ENCODE data around the gene DMTF1. TPM values are rescaled to one million over a fixed set of nuclear protein-coding genes. Genes with fewer than 3 reads are reported as not detected.

DMTF1 gene
- total and polyA plus RNA-seq, 2 of the 8 experiments (the other 6 are each of a cell fraction or from before 2014, with no cell fraction given), result 86.0 to 115 TPM

GRCh38 chr7:87131771-87132170 is 20.5 kb upstream of the DMTF1 start:
- Histone ChIP-seq H4K91ac (replicated peaks; ENCODE audit: insufficient read length, low read length) (no peak overlapping the region), H3K4me3 (ENCODE audit: extremely low read depth in 1 of 4, insufficient read depth in 2 of 4, low read depth in 3 of 4, low read length in 4 of 4) (no peak overlapping the region), H3K14ac (ENCODE audit: insufficient read length) (no peak overlapping the region), H2BK120ac (replicated peaks; ENCODE audit: low read depth, low read length) (no peak overlapping the region), H3K56ac (replicated peaks; ENCODE audit: insufficient read length, low read depth, low read length) (no peak overlapping the region), H3K9ac (replicated peaks in 1 of 4; ENCODE audit: extremely low read depth in 1 of 4, low read depth in 3 of 4, low read length in 3 of 4) (no peak overlapping the region), H2BK5ac (ENCODE audit: low read depth, low read length) (no peak overlapping the region), H2AFZ (ENCODE audit: low read length) (no peak overlapping the region), H3K36me3 (ENCODE audit: control insufficient read depth in 2 of 4, insufficient read depth in 4 of 4, low read length in 3 of 4) (no peaks in the 10 kb centered on the region), H3K9me3 (ENCODE audit: insufficient read depth in 2 of 2, low read depth in 1 of 2, low read length in 1 of 2) (no peaks in the 10 kb centered on the region), H4K5ac (ENCODE audit: insufficient read length, low read depth, low read length) (no peak overlapping the region), H3K4me2 (ENCODE audit: insufficient read depth in 1 of 2, low read depth in 2 of 2, low read length in 2 of 2) (no peak overlapping the region), H3K4me1 (replicated peaks in 1 of 4; ENCODE audit: control insufficient read depth in 3 of 4, insufficient read depth in 4 of 4, low read length in 3 of 4) (peaks cover 1 to 14% (median 9%) of the 10 kb centered on the region in 4 experiments; a peak in 6 of 7 replicates), H3K79me1 (ENCODE audit: low read depth, low read length) (no peaks in the 10 kb centered on the region), H4K20me1 (replicated peaks in 1 of 2; ENCODE audit: control insufficient read depth in 1 of 2, insufficient read depth in 2 of 2, low read length in 2 of 2) (no peaks in the 10 kb centered on the region), H3K27me3 (replicated peaks in 1 of 4; ENCODE audit: control insufficient read depth in 3 of 4, extremely low read depth in 1 of 4, insufficient read depth in 3 of 4, low read length in 3 of 4) (no peaks in the 10 kb centered on the region), H2BK12ac (ENCODE audit: low read depth, low read length) (no peak overlapping the region), H4K8ac (ENCODE audit: extremely low read depth, insufficient read depth, low read length) (no peak overlapping the region), H2AK5ac (ENCODE audit: low read depth, low read length) (no peak overlapping the region), H3K18ac (ENCODE audit: extremely low read depth, low read length) (no peak overlapping the region), H3K4ac (replicated peaks; ENCODE audit: insufficient read length, low read depth, low read length) (no peak overlapping the region), H3K23ac (ENCODE audit: insufficient read length) (no peak overlapping the region), H2BK15ac (ENCODE audit: low read length) (no peak overlapping the region), H3K27ac (ENCODE audit: low read depth, low read length) (no peak overlapping the region), H3K23me2 (ENCODE audit: low read depth, low read length) (no peaks in the 10 kb centered on the region), H3K79me2 (ENCODE audit: control insufficient read depth in 1 of 2, insufficient read depth in 2 of 2, low read length in 2 of 2) (no peaks in the 10 kb centered on the region), H2BK20ac (ENCODE audit: low read length) (no peak overlapping the region)
- FAIRE-seq (no peak), DNase-seq (ENCODE audit: low read depth in 1 of 2, low spot score in 2 of 2) (no peak)
- ChIA-PET CTCF (ENCODE audit: partially characterized antibody) (interaction anchor here (6.8 kb wide), 1 partner anchor 16 kb away, joined by 58 read pairs; no protein-coding TSS in a partner anchor), POLR2A (ENCODE audit: partially characterized antibody) (no interaction called here)
- WGBS, 2 experiments (ENCODE audit: extremely low coverage in 1 of 2, insufficient coverage in 1 of 2, insufficient read length in 1 of 2, insufficient replicate concordance in 2 of 2, low coverage in 1 of 2, low lambda C conversion rate in 2 of 2, missing lambda C conversion rate in 1 of 2), result 86% methylated on average over 3 of the region's 3 CpGs; no CpG with 5 or more reads in 1 of the 2 experiments
- TF ChIP-seq KDM5A (IDR thresholded peaks at IDR 0.05; ENCODE audit: low read length) (no peak), CHD2 (IDR thresholded peaks at IDR 0.05; ENCODE audit: low read length) (no peak), BCL11A (IDR thresholded peaks at IDR 0.05; ENCODE audit: low read depth in 2 of 2, low read length in 2 of 2) (no peak), RXRA (IDR thresholded peaks at IDR 0.05; ENCODE audit: insufficient read depth, low read depth, low read length) (no peak), NANOG (IDR thresholded peaks at IDR 0.05; ENCODE audit: insufficient read depth, low read depth, low read length, poor library complexity, severe bottlenecking) (no peak), RNF2 (IDR thresholded peaks at IDR 0.05; ENCODE audit: borderline replicate concordance, low read depth, low read length, missing control alignments, poor library complexity, severe bottlenecking) (no peak), NRF1 (IDR thresholded peaks at IDR 0.05; ENCODE audit: low read depth, low read length) (no peak), SIN3A (conservative IDR thresholded peaks at IDR 0.05 in 1 of 2, IDR thresholded peaks at IDR 0.05 in 1 of 2; ENCODE audit: low read depth in 1 of 2, low read length in 2 of 2) (no peak), KDM4A (IDR thresholded peaks at IDR 0.05; ENCODE audit: low read depth, low read length, severe bottlenecking) (no peak), RAD21 (IDR thresholded peaks at IDR 0.05 in 1 of 2, conservative IDR thresholded peaks at IDR 0.05 in 1 of 2; ENCODE audit: low read depth in 2 of 2, low read length in 2 of 2) (no peak), HDAC6 (IDR thresholded peaks at IDR 0.05; ENCODE audit: low read depth, low read length) (no peak), ASH2L (IDR thresholded peaks at IDR 0.05; ENCODE audit: low read length) (no peak), SIRT6 (IDR thresholded peaks at IDR 0.05; ENCODE audit: low read length) (no peak), SAP30 (IDR thresholded peaks at IDR 0.05; ENCODE audit: insufficient read depth, insufficient replicate concordance, low read length) (no peak)
